Endothelial cell of umbilical vein (primary cell): Measurements from ENCODE around the gene C22orf39. TPM values are rescaled to one million over a fixed set of nuclear protein-coding genes. Genes with fewer than 3 reads are reported as not detected.

ENCODE experiments used
- BruUV-seq: library from RNA; stranded (reverse); fragments of 400-500 nt; replicated peaks from 2 replicates; lab custom pipeline; 2021; lab: Mats Ljungman, UMichigan
- CTCF ChIA-PET: fragments of 300-600, 350-600 bp; sonication (Branson Sonifier 250); formaldehyde crosslinking; loops from one replicate; lab custom pipeline; 2021; ENCODE audit warnings: antibody characterized with exemption, inconsistent platforms; lab: Charles Lee
- POLR2A ChIA-PET: fragments of 300-600, 350-600 bp; sonication (Branson Sonifier 250); formaldehyde crosslinking; loops from one replicate; lab custom pipeline; 2021; ENCODE audit warnings: antibody characterized with exemption, inconsistent platforms; lab: Charles Lee
- DNase-seq: peaks from one replicate; pipeline ENCODE4 v3.0.0-alpha.2; 2011; ENCODE audit warnings: low read depth, low spot score
- FAIRE-seq: peaks from 2 replicates; lab custom pipeline; 2011; peaks lifted over from hg19 to GRCh38; lab: Jason Lieb, UNC
- H2AFZ ChIP-seq: 2 replicates; pipeline ENCODE4 v1.6.0; 2012; ENCODE audit warnings: low read depth, low read length, control low read depth, inconsistent platforms
- H3K27ac ChIP-seq: 2 replicates; pipeline ENCODE4 v1.5.1; 2011; ENCODE audit warnings: low read depth, mild to moderate bottlenecking, control low read depth, low read length, moderate library complexity; ENCODE audit not compliant: insufficient read depth
- H3K27me3 ChIP-seq, 2 experiments: 2 replicates each; pipeline versions ENCODE4 v1.6.0 to v1.6.1; 2011; ENCODE audit warnings: low read length in 2 of 2, mixed read lengths in 1 of 2; ENCODE audit not compliant: control insufficient read depth in 2 of 2, insufficient read depth in 2 of 2
- H3K36me3 ChIP-seq, 2 experiments: 2 replicates in 1 of 2; 3 replicates in 1 of 2; pipeline ENCODE4 v1.5.1; 2011; ENCODE audit warnings: low read length in 2 of 2, mild to moderate bottlenecking in 1 of 2, moderate library complexity in 1 of 2; ENCODE audit not compliant: control insufficient read depth in 2 of 2, insufficient read depth in 2 of 2; ENCODE audit errors: extremely low read depth in 1 of 2
- H3K4me1 ChIP-seq: 3 replicates; pipeline ENCODE4 v1.5.1; 2011; ENCODE audit warnings: mild to moderate bottlenecking, low read length; ENCODE audit not compliant: control insufficient read depth, insufficient read depth; ENCODE audit errors: extremely low read depth
- H3K4me2 ChIP-seq: 2 replicates; pipeline ENCODE4 v1.6.1; 2011; ENCODE audit warnings: low read length, control low read depth, mixed read lengths; ENCODE audit not compliant: insufficient read depth
- H3K4me3 ChIP-seq, 3 experiments: fragments of 200-600 bp in 1 of 3; sonication (generic), shearing (Covaris generic) in 1 of 3; replicated peaks in 1 of 3; 2 replicates each; pipeline ENCODE4 v1.5.1; 2011 to 2016; ENCODE audit warnings: control low read depth in 3 of 3, low read length in 3 of 3, mild to moderate bottlenecking in 2 of 3, inconsistent platforms in 1 of 3, low read depth in 1 of 3, moderate library complexity in 1 of 3; ENCODE audit not compliant: insufficient read depth in 1 of 3
- H3K79me2 ChIP-seq: 2 replicates; pipeline ENCODE4 v1.6.0; 2012; ENCODE audit warnings: low read length, inconsistent platforms; ENCODE audit not compliant: control insufficient read depth, insufficient read depth
- H3K9ac ChIP-seq: replicated peaks from 2 replicates; pipeline ENCODE3; 2011; ENCODE audit warnings: low read length, control low read depth; ENCODE audit not compliant: insufficient read depth; ENCODE audit errors: extremely low read depth
- H3K9me1 ChIP-seq: replicated peaks from 3 replicates; pipeline ENCODE4 v1.6.0; 2011; ENCODE audit warnings: mild to moderate bottlenecking, low read length; ENCODE audit not compliant: control insufficient read depth, insufficient read depth; ENCODE audit errors: extremely low read depth
- H3K9me3 ChIP-seq: replicated peaks from 2 replicates; pipeline ENCODE4 v1.5.1; 2012; ENCODE audit warnings: low read length, inconsistent platforms; ENCODE audit not compliant: control insufficient read depth, insufficient read depth
- H4K20me1 ChIP-seq: replicated peaks from 2 replicates; pipeline ENCODE3; 2011; ENCODE audit warnings: mild to moderate bottlenecking, low read length; ENCODE audit not compliant: control insufficient read depth, insufficient read depth; ENCODE audit errors: extremely low read depth
- CTCF ChIP-seq, 2 donors: IDR thresholded peaks; 1 replicate in 1 of 2; 2 replicates in 1 of 2; pipeline ENCODE4 v1.5.1; 2011; ENCODE audit warnings: low read length in 2 of 2, mild to moderate bottlenecking in 2 of 2, moderate library complexity in 2 of 2, control low read depth in 1 of 2, inconsistent platforms in 1 of 2, low read depth in 1 of 2; ENCODE audit not compliant: insufficient read depth in 1 of 2; ENCODE audit errors: extremely low read depth in 1 of 2
- EZH2 ChIP-seq: IDR thresholded peaks from 2 replicates; pipeline ENCODE4 v1.6.1; 2012; ENCODE audit warnings: borderline replicate concordance, low read depth, mild to moderate bottlenecking, moderate library complexity, low read length, inconsistent platforms; ENCODE audit not compliant: severe bottlenecking
- FOS ChIP-seq: IDR thresholded peaks from 2 replicates; pipeline ENCODE4 v1.6.1; 2011; ENCODE audit warnings: mild to moderate bottlenecking, low read length, moderate library complexity, borderline replicate concordance; ENCODE audit not compliant: insufficient read depth
- GATA2 ChIP-seq: IDR thresholded peaks from 2 replicates; pipeline ENCODE4 v1.7.0; 2011; ENCODE audit warnings: low read depth, mild to moderate bottlenecking, moderate library complexity, mixed read lengths, low read length; ENCODE audit not compliant: insufficient read length, insufficient read depth
- JUN ChIP-seq: IDR thresholded peaks from 2 replicates; pipeline ENCODE4 v1.6.1; 2011; ENCODE audit warnings: borderline replicate concordance, low read depth; ENCODE audit not compliant: insufficient read length, insufficient read depth
- MYC ChIP-seq: IDR thresholded peaks from one replicate; pipeline ENCODE4 v1.6.1; 2011; ENCODE audit warnings: mild to moderate bottlenecking, low read depth, low read length
- POLR2A ChIP-seq: IDR thresholded peaks from 2 replicates; pipeline ENCODE4 v1.6.1; 2012; ENCODE audit warnings: low read depth, mild to moderate bottlenecking, control low read depth, low read length
- POLR2AphosphoS5 ChIP-seq: IDR thresholded peaks from 2 replicates; pipeline ENCODE4 v1.6.1; 2012; ENCODE audit warnings: low read depth, mild to moderate bottlenecking, control low read depth, low read length, moderate library complexity; ENCODE audit not compliant: insufficient read depth
- dilution Hi-C: fragments of 300-500 bp; cut with MboI; formaldehyde crosslinking; loops from one replicate; pipeline ENCODE4 v1.15.0; 2019; ENCODE audit warnings: low sequenced_read_pairs; ENCODE audit not compliant: extremely low pct_ligation_motif_present
- intact Hi-C: fragments of 100-400 bp; cut with micrococcal nuclease; formaldehyde crosslinking; loops from one replicate; pipeline ENCODE4 v1.10.0; 2022
- polyA plus RNA-seq, 4 experiments: library from polyadenylated mRNA; depleted of rRNA in 3 of 4; stranded (reverse) in 3 of 4; unstranded in 1 of 4; fragments of >200 nt; gene quantifications; 2 replicates each; pipeline versions ENCODE4 v1.2.1 to v1.2.3, GENCODE V29; 2011 to 2012; ENCODE audit warnings: missing spikeins in 1 of 4
- total RNA-seq: library from RNA; stranded (reverse); gene quantifications from 2 replicates; pipeline ENCODE4 v1.2.3, GENCODE V29; 2021
- TF ChIP-seq, protein P1 (sequence below): IDR thresholded peaks from 2 replicates; pipeline ENCODE4 v1.6.1; 2011; ENCODE audit not compliant: insufficient read depth, insufficient read length

The C22orf39 gene
- total and polyA plus RNA-seq, 2 donors (not counting 3 experiments of a cell fraction or from before 2014, with no cell fraction given): 26.1 to 28.0 TPM

GRCh38 chr22:19424186-19424500 lies 23.4 kb downstream of the C22orf39 start:
- Histone ChIP-seq H2AFZ (no peak overlapping the region), H3K9me1 (no peaks in the 10 kb centered on the region), H3K36me3 (no peaks in the 10 kb centered on the region), H4K20me1 (no peaks in the 10 kb centered on the region), H3K4me2 (no peak overlapping the region), H3K9me3 (no peaks in the 10 kb centered on the region), H3K4me3 (no peak overlapping the region), H3K4me1 (peaks cover 8% of the 10 kb centered on the region), H3K27me3 (no peaks in the 10 kb centered on the region), H3K79me2 (peaks cover 96% of the 10 kb centered on the region), H3K9ac (no peak overlapping the region), H3K27ac (no peak overlapping the region)
- no TSS peak for BruUV-seq
- FAIRE-seq: no peak
- ChIA-PET CTCF (no interaction called here), POLR2A (no interaction called here)
- DNase-seq: no peak
- dilution Hi-C loops: no loop called here
- TF ChIP-seq CTCF (IDR thresholded peaks at IDR 0.05; ENCODE audit: extremely low read depth in 1 of 2, insufficient read depth in 1 of 2, low read depth in 1 of 2, low read length in 2 of 2): no peak
- TF ChIP-seq FOS: no peak
- TF ChIP-seq, protein P1, sequence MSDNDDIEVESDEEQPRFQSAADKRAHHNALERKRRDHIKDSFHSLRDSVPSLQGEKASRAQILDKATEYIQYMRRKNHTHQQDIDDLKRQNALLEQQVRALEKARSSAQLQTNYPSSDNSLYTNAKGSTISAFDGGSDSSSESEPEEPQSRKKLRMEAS: no peak
- no peak for TF ChIP-seq JUN
- TF ChIP-seq GATA2: no peak
- no peak for TF ChIP-seq MYC
- TF ChIP-seq POLR2A: no peak
- no peak for TF ChIP-seq EZH2
- no peak for TF ChIP-seq POLR2AphosphoS5
- intact Hi-C loops: no loop called here
